ENCODE data around the gene FRG1. TPM values are rescaled to one million over a fixed set of nuclear protein-coding genes. Genes with fewer than 3 reads are reported as not detected.

Gene FRG1
- polyA plus RNA-seq (2011; rRNA removed) (13.3 and 26.0 TPM in 2 replicates), polyA plus RNA-seq (2017; fragmentation: RNase III; extraction: RNeasy Plus Mini Kit Qiagen cat#74134 plus additional on column Dnase treatment) (29.1 to 31.0 TPM (median 30.5 TPM) in 3 replicates), polyA minus RNA-seq (2011; rRNA and poly(A)+ RNA removed) (3.0 and 3.7 TPM in 2 replicates)
- 6.1 and 8.4 TPM in 2 replicates for polyA plus RNA-seq (2012; cell fraction: cytosol; rRNA removed)
- polyA plus RNA-seq (2012; cell fraction: nucleus; rRNA removed) = 2.8 and 5.5 TPM in 2 replicates

- 10% methylated on average over 27 of the region's 70 CpGs for WGBS (ENCODE audit: missing lambda C conversion rate)
- DNase-seq (ENCODE audit: low read depth in 1 of 2, low spot score in 1 of 2) (peak; percentile 38 to 93), FAIRE-seq (no peak), ATAC-seq (peak; percentile 100)
- H3K4me3 ChIP-seq = peak within 1 kb of the TSS; percentile 69
- TF ChIP-seq REST (IDR thresholded peaks at IDR 0.05) = peak; percentile 31; the same call in 1 of the 2 replicates
- no peak for TF ChIP-seq CHD2 (IDR thresholded peaks at IDR 0.05; ENCODE audit: low read length, partially characterized antibody)
- peak; percentile 63 for TF ChIP-seq POLR2A (IDR thresholded peaks at IDR 0.05; ENCODE audit: low read length)
- TF ChIP-seq SMC3 (IDR thresholded peaks at IDR 0.05) = peak; percentile 25; the same call in 1 of the 3 replicates
- TF ChIP-seq RAD21 (conservative IDR thresholded peaks at IDR 0.05 in 1 of 2, IDR thresholded peaks at IDR 0.05 in 1 of 2) = 0 out of 5 replicates have a peak, but pooled peaks of 1 of the 2 experiments have one; percentile 18
- TF ChIP-seq RARB (CRISPR knock-in tag; IDR thresholded peaks at IDR 0.05) = no peak
- TF ChIP-seq EHF (CRISPR knock-in tag; IDR thresholded peaks at IDR 0.05) = 0 out of 2 replicates have a peak, but pooled peaks have one; percentile 29
- no peak for TF ChIP-seq CHD4 (IDR thresholded peaks at IDR 0.05; ENCODE audit: borderline replicate concordance)
- TF ChIP-seq CTCF (IDR thresholded peaks at IDR 0.05) = peak; percentile 72
- TF ChIP-seq FOXS1 (CRISPR knock-in tag; IDR thresholded peaks at IDR 0.05) = no peak
- TF ChIP-seq E2F6 (IDR thresholded peaks at IDR 0.05; ENCODE audit: borderline replicate concordance, low read depth) = peak; percentile 96
- TF ChIP-seq JUN (IDR thresholded peaks at IDR 0.05) = peak; percentile 65 to 70; a peak in 2 of 5 replicates
- TF ChIP-seq GATA3 (IDR thresholded peaks at IDR 0.05; ENCODE audit: borderline replicate concordance) = peak; percentile 49; the same call in 1 of the 2 replicates
- TF ChIP-seq PHF8 (IDR thresholded peaks at IDR 0.05; ENCODE audit: borderline replicate concordance, low read depth) = peak; percentile 70
- peak; percentile 85 for TF ChIP-seq MAX (IDR thresholded peaks at IDR 0.05)
- TF ChIP-seq MYC (IDR thresholded peaks at IDR 0.05; ENCODE audit: borderline replicate concordance, low read length) = no peak; the same call in 1 of the 2 replicates
- H3K9me3 ChIP-seq = no peaks in the 10 kb centered on the region
- H3K4me1 ChIP-seq = no peaks in the 10 kb centered on the region
- ChIA-PET POLR2A (interaction anchor here (1.5 kb wide), 1 partner anchor 81 kb away, joined by 3 read pairs; no protein-coding TSS in a partner anchor), CTCF (interaction anchor here (0.6 to 1.5 kb wide), 3 partner anchors 11 to 36 kb away, joined by 3 to 6 read pairs (median 3); no protein-coding TSS in a partner anchor)
- peak within 1 kb of the TSS; percentile 87 to 94 for H3K27ac ChIP-seq
- H3K4me2 ChIP-seq = peak within 1 kb of the TSS; percentile 84
Observed at GRCh38 chr4:189940178-189941004, at the start of gene FRG1. TSS of gene FRG1 (plus strand) at chr4:189940872. CDS start at chr4:189941010, 138 bp downstream.

GRCh38 chr4:189897667-189898066 is 43.0 kb upstream of the FRG1 start:
- no peak overlapping the region for H3K4me3 ChIP-seq
- WGBS (ENCODE audit: missing lambda C conversion rate) = 25% methylated on average over 3 of the region's 3 CpGs
- TF ChIP-seq ESRRA (IDR thresholded peaks at IDR 0.05; ENCODE audit: borderline replicate concordance, low read length) (no peak), RARB (CRISPR knock-in tag; IDR thresholded peaks at IDR 0.05) (no peak), GATA3 (IDR thresholded peaks at IDR 0.05; ENCODE audit: borderline replicate concordance) (no peak), ATOH8 (CRISPR knock-in tag; IDR thresholded peaks at IDR 0.05; ENCODE audit: low read depth) (no peak), CBX2 (IDR thresholded peaks at IDR 0.05; ENCODE audit: borderline replicate concordance, low read depth) (no peak), BHLHE40 (IDR thresholded peaks at IDR 0.05; ENCODE audit: low read depth, low read length) (no peak), POLR2AphosphoS2 (conservative IDR thresholded peaks at IDR 0.05; ENCODE audit: low read length) (no peak), ELK1 (IDR thresholded peaks at IDR 0.05; ENCODE audit: low read depth, low read length) (no peak), MAX (IDR thresholded peaks at IDR 0.05) (no peak), HES2 (IDR thresholded peaks at IDR 0.05) (no peak), EP300 (IDR thresholded peaks at IDR 0.05) (no peak), NPAS2 (CRISPR knock-in tag; IDR thresholded peaks at IDR 0.05; ENCODE audit: borderline replicate concordance) (no peak)

More at GRCh38 chr4:189897667-189898066, 43.0 kb upstream of the FRG1 start:
- FAIRE-seq (no peak), DNase-seq (ENCODE audit: low read depth in 1 of 2, low spot score in 1 of 2) (no peak), ATAC-seq (no peak)
- Histone ChIP-seq H3K4me2 (no peak overlapping the region), H3K4me1 (no peaks in the 10 kb centered on the region), H3K9me3 (no peaks in the 10 kb centered on the region), H3K27ac (no peak overlapping the region)
- ChIA-PET CTCF (no interaction called here), POLR2A (no interaction called here)

Measured in A549 (cell line).